Measurements from ENCODE around the gene CLEC4E.
"Not testable (repeated sequence)": the region's sequence is repeated elsewhere in the genome, so short reads cannot be mapped to it uniquely, and the experiment has no call there.

GRCh38 chr12:8566052-8566451 lies 25.3 kb upstream of the CLEC4E start:
- not testable (repeated sequence) for TF ChIP-seq CTCF, POLR2A (IDR thresholded peaks at IDR 0.05)
